Subcutaneous adipose tissue (tissue), 4 donors: ENCODE data around the gene STEEP1. TPM values are rescaled to one million over a fixed set of nuclear protein-coding genes. Genes with fewer than 3 reads are reported as not detected.

Experiments used
- CTCF ChIP-seq: fragments of 450-650 bp; IDR thresholded peaks from one replicate; pipeline ENCODE4 v1.5.1; 2016; ENCODE audit warnings: low read depth, mild to moderate bottlenecking, control low read depth, antibody characterized with exemption, moderate library complexity
- total RNA-seq, 4 donors: library from RNA; depleted of rRNA; stranded (reverse); fragments of >200 nt; gene quantifications; one replicate each; pipeline ENCODE4 v1.1.0, GENCODE V29; 2016

Gene STEEP1
- total RNA-seq, 4 donors from 2014 or later, result 23.5 to 50.1 (median 32.6) TPM

GRCh38 chrX:119523664-119524184 lies 41.5 kb downstream of the STEEP1 start:
- no peak for TF ChIP-seq CTCF

GRCh38 chrX:119521246-119521645 lies 44.0 kb downstream of the STEEP1 start:
- TF ChIP-seq CTCF, result no peak

- TF ChIP-seq CTCF, result no peak
These were observed 46.8 kb downstream of the STEEP1 start for GRCh38 chrX:119518371-119518770.

- TF ChIP-seq CTCF, result no peak
These were observed 49.0 kb downstream of the STEEP1 start for GRCh38 chrX:119516157-119516702.

GRCh38 chrX:119512146-119512800 lies 52.9 kb downstream of the STEEP1 start:
- no peak for TF ChIP-seq CTCF

GRCh38 chrX:119507206-119507605 lies 58.0 kb downstream of the STEEP1 start:
- no peak for TF ChIP-seq CTCF

- TF ChIP-seq CTCF, result no peak
These were observed 59.3 kb downstream of the STEEP1 start for GRCh38 chrX:119505945-119506344.
